Lower leg skin (tissue), 3 donors: Measurements from ENCODE around the gene DIP2A.

ENCODE experiments used
- POLR2A ChIP-seq, 2 donors: fragments of 450-650 bp; IDR thresholded peaks; one replicate each; pipeline ENCODE4 v1.6.1; 2016 to 2017; ENCODE audit warnings: antibody characterized with exemption in 2 of 2, mild to moderate bottlenecking in 1 of 2, moderate library complexity in 1 of 2
- TF ChIP-seq, protein P1 (sequence below), 3 donors: fragments of 450-650 bp; IDR thresholded peaks; one replicate each; pipeline ENCODE4 v1.5.1; 2016; ENCODE audit warnings: antibody characterized with exemption in 3 of 3, mild to moderate bottlenecking in 3 of 3, moderate library complexity in 2 of 3

DNA sequence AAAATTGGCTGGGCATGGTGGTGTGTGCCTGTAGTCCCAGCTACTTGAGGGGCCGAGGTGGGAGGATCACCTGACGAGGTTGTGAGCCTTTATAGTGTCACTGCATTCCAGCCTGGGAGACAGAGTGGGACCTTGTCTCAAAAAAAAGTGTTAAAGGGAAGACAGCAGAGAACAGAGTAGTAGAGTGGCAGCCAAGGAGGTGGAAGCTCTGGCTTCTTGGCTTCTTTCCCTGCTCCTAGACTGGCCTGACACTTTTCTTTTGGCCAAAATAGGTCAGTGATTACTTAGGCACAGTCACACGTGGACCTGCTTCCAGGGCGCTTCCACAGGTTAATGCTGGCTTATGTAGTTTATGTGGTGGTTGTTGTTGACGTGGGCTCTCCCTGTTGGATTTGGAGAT lies 3.2 kb downstream of the DIP2A start:
- TF ChIP-seq, protein P1, sequence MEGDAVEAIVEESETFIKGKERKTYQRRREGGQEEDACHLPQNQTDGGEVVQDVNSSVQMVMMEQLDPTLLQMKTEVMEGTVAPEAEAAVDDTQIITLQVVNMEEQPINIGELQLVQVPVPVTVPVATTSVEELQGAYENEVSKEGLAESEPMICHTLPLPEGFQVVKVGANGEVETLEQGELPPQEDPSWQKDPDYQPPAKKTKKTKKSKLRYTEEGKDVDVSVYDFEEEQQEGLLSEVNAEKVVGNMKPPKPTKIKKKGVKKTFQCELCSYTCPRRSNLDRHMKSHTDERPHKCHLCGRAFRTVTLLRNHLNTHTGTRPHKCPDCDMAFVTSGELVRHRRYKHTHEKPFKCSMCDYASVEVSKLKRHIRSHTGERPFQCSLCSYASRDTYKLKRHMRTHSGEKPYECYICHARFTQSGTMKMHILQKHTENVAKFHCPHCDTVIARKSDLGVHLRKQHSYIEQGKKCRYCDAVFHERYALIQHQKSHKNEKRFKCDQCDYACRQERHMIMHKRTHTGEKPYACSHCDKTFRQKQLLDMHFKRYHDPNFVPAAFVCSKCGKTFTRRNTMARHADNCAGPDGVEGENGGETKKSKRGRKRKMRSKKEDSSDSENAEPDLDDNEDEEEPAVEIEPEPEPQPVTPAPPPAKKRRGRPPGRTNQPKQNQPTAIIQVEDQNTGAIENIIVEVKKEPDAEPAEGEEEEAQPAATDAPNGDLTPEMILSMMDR (IDR thresholded peaks at IDR 0.05), result no peak
- TF ChIP-seq POLR2A (IDR thresholded peaks at IDR 0.05), result no peak
